Thyroid gland (tissue), 4 donors: ENCODE data around the gene LPP. TPM values are rescaled to one million over a fixed set of nuclear protein-coding genes. Genes with fewer than 3 reads are reported as not detected.

Source experiments
- DNase-seq, 2 donors: peaks; one replicate each; pipeline ENCODE4 v3.0.0-alpha.2; 2019
- H3K27ac ChIP-seq, 3 donors: fragments of 200-600 bp; sonication (generic); 1 replicate in 2 of 3; 2 replicates in 1 of 3; pipeline ENCODE4 v1.5.1; 2016 to 2019; ENCODE audit warnings: mild to moderate bottlenecking in 1 of 3, moderate library complexity in 1 of 3
- H3K27me3 ChIP-seq: fragments of 200-600 bp; sonication (generic); one replicate; pipeline ENCODE4 v1.5.1; 2019
- H3K36me3 ChIP-seq, 2 donors: fragments of 200-600 bp; sonication (generic); one replicate each; pipeline ENCODE4 v1.5.1; 2016 to 2019
- H3K4me1 ChIP-seq, 2 donors: fragments of 200-600 bp; sonication (generic); one replicate each; pipeline ENCODE4 v1.5.1; 2017 to 2019
- H3K4me3 ChIP-seq, 3 donors: fragments of 200-600 bp; sonication (generic); replicated peaks in 1 of 3; 1 replicate in 2 of 3; 2 replicates in 1 of 3; pipeline ENCODE4 v1.5.1; 2016; ENCODE audit warnings: mild to moderate bottlenecking in 1 of 3
- H3K9me3 ChIP-seq: fragments of 200-600 bp; sonication (generic); one replicate; pipeline ENCODE4 v1.5.1; 2017
- CTCF ChIP-seq, 6 experiments: fragments of 200-600 bp in 3 of 6; fragments of 450-650 bp in 3 of 6; sonication (generic) in 3 of 6; IDR thresholded peaks; one replicate each; pipeline ENCODE4 v1.5.1; 2016 to 2019; ENCODE audit warnings: antibody characterized with exemption in 6 of 6, mild to moderate bottlenecking in 2 of 6, inconsistent platforms in 1 of 6, moderate library complexity in 1 of 6
- POLR2A ChIP-seq, 2 donors: fragments of 450-650 bp; IDR thresholded peaks; one replicate each; pipeline ENCODE4 v1.6.1; 2017; ENCODE audit warnings: antibody characterized with exemption in 2 of 2, mild to moderate bottlenecking in 2 of 2, moderate library complexity in 1 of 2
- WGBS, 2 donors: methylation state at CpG; one replicate each; pipeline ENCODE4 v1.1.5; 2017; 5-methylcytosine and 5-hydroxymethylcytosine counted together
- intact Hi-C: fragments of 100-400 bp; cut with DNase I; formaldehyde crosslinking; loops from one replicate; pipeline ENCODE4 v1.15.1; 2023
- microRNA counts, 2 donors: library from miRNA; unstranded; fragments of <30 nt; microRNA quantifications; one replicate each; lab custom pipeline; 2016 to 2017
- microRNA-seq: library from miRNA; unstranded; fragments of <30 nt; microRNA quantifications from one replicate; pipeline ENCODE4, GENCODE V29; 2016
- small RNA-seq: library from RNA; depleted of rRNA; stranded (forward); fragments of <200 nt; gene quantifications from one replicate; pipeline ENCODE3, GENCODE V24; 2016
- total RNA-seq, 4 donors: library from RNA; depleted of rRNA; stranded (reverse); fragments of >200 nt; gene quantifications; one replicate each; pipeline ENCODE4 v1.2.3, GENCODE V29; 2016

The LPP gene
- total RNA-seq, 4 donors from 2014 or later, result 79.0 to 141 (median 82.8) TPM

DNA sequence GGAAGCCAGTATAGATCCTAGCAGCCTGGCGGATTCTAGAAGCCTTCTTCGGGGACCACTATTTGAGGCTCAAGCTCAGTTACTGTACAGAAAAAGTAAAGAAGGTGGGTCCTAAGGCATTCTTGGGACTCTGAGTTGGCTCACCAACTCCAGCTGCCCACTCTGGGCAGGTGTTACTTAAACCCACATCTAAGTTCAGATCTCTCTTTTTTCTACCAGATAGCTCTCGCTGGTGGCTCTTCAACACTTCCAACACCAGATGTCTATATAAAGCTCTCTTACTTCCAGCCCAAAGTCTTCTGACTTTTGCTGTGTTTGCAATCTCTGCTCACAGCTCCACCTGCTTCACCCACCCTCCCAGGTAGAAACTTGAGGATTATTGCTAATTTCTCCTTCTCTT is 785.0 kb downstream of the LPP start:
- Histone ChIP-seq H3K4me3 (no peak overlapping the region), H3K4me1 (peaks cover 10 to 16% of the 10 kb centered on the region in 2 donors), H3K9me3 (no peaks in the 10 kb centered on the region), H3K27me3 (no peaks in the 10 kb centered on the region), H3K36me3 (no peaks in the 10 kb centered on the region), H3K27ac (no peak overlapping the region)
- intact Hi-C loops, result no loop called here
- TF ChIP-seq CTCF (IDR thresholded peaks at IDR 0.05) (no peak), POLR2A (IDR thresholded peaks at IDR 0.05) (no peak)
- DNase-seq, result no peak
- 95 to 99% methylated on average over 3 of the region's 3 CpGs for WGBS, 2 donors

- peaks cover 10 to 12% of the 10 kb centered on the region in 2 donors for H3K4me1 ChIP-seq
Observed at GRCh38 chr3:188939814-188940572, 786.0 kb downstream of the LPP start.

More at GRCh38 chr3:188939814-188940572, 786.0 kb downstream of the LPP start:
- Histone ChIP-seq H3K27me3 (no peaks in the 10 kb centered on the region), H3K27ac (peak overlapping the region in 2 of 3 donors; percentile 17 to 33), H3K9me3 (no peaks in the 10 kb centered on the region), H3K36me3 (no peaks in the 10 kb centered on the region), H3K4me3 (no peak overlapping the region)
- WGBS, 2 donors, result 82 to 87% methylated on average over 5 of the region's 5 CpGs
- intact Hi-C loops, result no loop called here
- DNase-seq, result no peak
- TF ChIP-seq POLR2A (IDR thresholded peaks at IDR 0.05) (no peak), CTCF (IDR thresholded peaks at IDR 0.05) (no peak)

MicroRNA genes within 50 kb of the gene (microRNA counts, 767-probe panel; counts per million panel counts)
- microRNA hsa-miR-28-3p (lab: Ali Mortazavi, UCI) (2,680 to 4,181 counts per million in 2 donors), microRNA hsa-miR-28-5p (lab: Ali Mortazavi, UCI) (2,589 to 4,305 counts per million in 2 donors)

Small RNAs within 50 kb of the gene (microRNA-seq; reads per million reads assigned to microRNA genes)
- gene MIR28, result 2,761 reads per million, percentile 89 among the genes with 10 or more reads in this experiment

Small RNAs within 50 kb of the gene (small RNA-seq; reads per million reads assigned to genes)
- 882 reads per million, percentile 98 among the genes with 10 or more reads in this experiment for gene MIR28
